Raji (cell line): ENCODE measurements around the gene ZNF513.

Experiments used
- POLR2A ChIP-seq: IDR thresholded peaks from 2 replicates; pipeline ENCODE4 v1.6.1; 2011; ENCODE audit warnings: low read depth, low read length, control low read depth; ENCODE audit not compliant: insufficient read depth

ZNF513 gene

GRCh38 chr2:27400348-27401135, 20.0 kb upstream of the ZNF513 start:
- no peak for TF ChIP-seq POLR2A

- no peak for TF ChIP-seq POLR2A
Measured at GRCh38 chr2:27398962-27399361, 18.4 kb upstream of the ZNF513 start.

- TF ChIP-seq POLR2A: no peak
Measured at GRCh38 chr2:27393225-27393624, 12.7 kb upstream of the ZNF513 start.

- no peak for TF ChIP-seq POLR2A
Measured at GRCh38 chr2:27390822-27391679, 10.5 kb upstream of the ZNF513 start.

- no peak for TF ChIP-seq POLR2A
Measured at GRCh38 chr2:27381577-27382181, 1.1 kb upstream of the ZNF513 start.

GRCh38 chr2:27379836-27380625, 503 bp downstream of the ZNF513 start:
- no peak for TF ChIP-seq POLR2A

- no peak for TF ChIP-seq POLR2A
Measured at GRCh38 chr2:27379383-27379835, 1.1 kb downstream of the ZNF513 start.

GRCh38 chr2:27378809-27379290, 1.7 kb downstream of the ZNF513 start:
- TF ChIP-seq POLR2A: no peak

GRCh38 chr2:27378096-27378808, 2.3 kb downstream of the ZNF513 start:
- TF ChIP-seq POLR2A: no peak

- TF ChIP-seq POLR2A: no peak
Measured at GRCh38 chr2:27377618-27378095, 2.9 kb downstream of the ZNF513 start.

- TF ChIP-seq POLR2A: no peak
Measured at GRCh38 chr2:27376866-27377617, 3.5 kb downstream of the ZNF513 start.

- no peak for TF ChIP-seq POLR2A
Measured at GRCh38 chr2:27376151-27376865, 4.2 kb downstream of the ZNF513 start.
